HFF-Myc (cell line): ENCODE measurements around the gene SEMA6A.

Experiments
- DNase-seq: peaks from one replicate; pipeline ENCODE4 v3.0.0-alpha.2; 2011; ENCODE audit warnings: low read depth; ENCODE audit errors: extremely low read depth
- H3K4me3 ChIP-seq: replicated peaks from 2 replicates; pipeline ENCODE4 v1.5.1; 2011; ENCODE audit warnings: low read depth, mild to moderate bottlenecking, control low read depth, low read length
- TF ChIP-seq, protein P1 (sequence below): IDR thresholded peaks from 2 replicates; pipeline ENCODE4 v1.5.1; 2012; ENCODE audit warnings: mild to moderate bottlenecking, low read depth, low read length, control low read depth; ENCODE audit errors: missing control alignments

SEMA6A gene, protein sequence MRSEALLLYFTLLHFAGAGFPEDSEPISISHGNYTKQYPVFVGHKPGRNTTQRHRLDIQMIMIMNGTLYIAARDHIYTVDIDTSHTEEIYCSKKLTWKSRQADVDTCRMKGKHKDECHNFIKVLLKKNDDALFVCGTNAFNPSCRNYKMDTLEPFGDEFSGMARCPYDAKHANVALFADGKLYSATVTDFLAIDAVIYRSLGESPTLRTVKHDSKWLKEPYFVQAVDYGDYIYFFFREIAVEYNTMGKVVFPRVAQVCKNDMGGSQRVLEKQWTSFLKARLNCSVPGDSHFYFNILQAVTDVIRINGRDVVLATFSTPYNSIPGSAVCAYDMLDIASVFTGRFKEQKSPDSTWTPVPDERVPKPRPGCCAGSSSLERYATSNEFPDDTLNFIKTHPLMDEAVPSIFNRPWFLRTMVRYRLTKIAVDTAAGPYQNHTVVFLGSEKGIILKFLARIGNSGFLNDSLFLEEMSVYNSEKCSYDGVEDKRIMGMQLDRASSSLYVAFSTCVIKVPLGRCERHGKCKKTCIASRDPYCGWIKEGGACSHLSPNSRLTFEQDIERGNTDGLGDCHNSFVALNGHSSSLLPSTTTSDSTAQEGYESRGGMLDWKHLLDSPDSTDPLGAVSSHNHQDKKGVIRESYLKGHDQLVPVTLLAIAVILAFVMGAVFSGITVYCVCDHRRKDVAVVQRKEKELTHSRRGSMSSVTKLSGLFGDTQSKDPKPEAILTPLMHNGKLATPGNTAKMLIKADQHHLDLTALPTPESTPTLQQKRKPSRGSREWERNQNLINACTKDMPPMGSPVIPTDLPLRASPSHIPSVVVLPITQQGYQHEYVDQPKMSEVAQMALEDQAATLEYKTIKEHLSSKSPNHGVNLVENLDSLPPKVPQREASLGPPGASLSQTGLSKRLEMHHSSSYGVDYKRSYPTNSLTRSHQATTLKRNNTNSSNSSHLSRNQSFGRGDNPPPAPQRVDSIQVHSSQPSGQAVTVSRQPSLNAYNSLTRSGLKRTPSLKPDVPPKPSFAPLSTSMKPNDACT

DNA sequence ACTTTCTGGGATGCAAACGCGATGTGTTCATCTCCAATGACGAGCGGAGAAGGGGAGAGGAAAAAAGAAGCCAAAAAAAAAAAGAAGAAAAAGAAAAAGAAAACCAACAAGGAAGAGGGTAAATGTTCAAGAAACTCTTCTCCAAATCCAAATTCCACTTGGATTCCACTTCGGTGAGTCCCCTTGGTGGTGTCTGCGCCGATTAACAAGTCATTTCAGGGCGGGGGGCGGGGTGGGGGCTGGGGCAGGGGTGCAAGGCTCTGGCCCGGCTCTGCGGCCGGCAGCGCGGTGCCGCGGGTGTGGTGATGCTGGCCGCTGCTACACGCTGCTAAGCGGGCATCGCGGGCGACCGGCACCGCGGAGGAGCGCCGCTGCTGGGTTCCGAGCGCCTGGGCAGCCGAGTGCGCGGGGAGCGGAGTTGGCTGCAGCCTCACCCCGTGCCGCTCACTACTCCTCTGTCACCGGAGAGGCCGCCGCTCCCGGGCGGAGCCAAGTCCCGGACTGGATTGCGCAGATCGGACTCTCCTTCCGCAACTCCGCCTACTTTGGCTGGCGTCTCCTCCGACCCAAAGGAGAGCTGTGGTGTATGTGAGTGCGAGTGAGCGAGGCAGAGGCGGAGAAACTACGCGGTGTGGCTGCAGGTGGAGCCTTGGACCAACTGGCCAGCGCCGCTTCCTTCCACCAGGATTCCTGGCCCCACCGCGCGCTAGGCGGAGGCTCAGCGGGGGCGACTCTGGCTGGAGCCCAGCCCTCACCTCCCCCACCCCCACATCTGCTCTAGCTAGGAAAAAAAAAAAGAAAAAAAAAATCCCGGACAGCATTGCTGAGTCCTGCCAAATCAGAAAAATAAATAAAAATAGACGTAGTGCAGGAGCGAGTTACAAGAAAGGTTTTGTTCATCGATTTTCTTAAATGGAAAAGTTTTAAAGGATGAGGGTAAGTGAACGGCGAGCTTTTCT, at the start of gene SEMA6A:
SEMA6A (minus strand) TSS at position 457 of the 959 bp plus-strand sequence. CDS start 69,879 bp downstream, outside the sequence.
- TF ChIP-seq, protein P1, sequence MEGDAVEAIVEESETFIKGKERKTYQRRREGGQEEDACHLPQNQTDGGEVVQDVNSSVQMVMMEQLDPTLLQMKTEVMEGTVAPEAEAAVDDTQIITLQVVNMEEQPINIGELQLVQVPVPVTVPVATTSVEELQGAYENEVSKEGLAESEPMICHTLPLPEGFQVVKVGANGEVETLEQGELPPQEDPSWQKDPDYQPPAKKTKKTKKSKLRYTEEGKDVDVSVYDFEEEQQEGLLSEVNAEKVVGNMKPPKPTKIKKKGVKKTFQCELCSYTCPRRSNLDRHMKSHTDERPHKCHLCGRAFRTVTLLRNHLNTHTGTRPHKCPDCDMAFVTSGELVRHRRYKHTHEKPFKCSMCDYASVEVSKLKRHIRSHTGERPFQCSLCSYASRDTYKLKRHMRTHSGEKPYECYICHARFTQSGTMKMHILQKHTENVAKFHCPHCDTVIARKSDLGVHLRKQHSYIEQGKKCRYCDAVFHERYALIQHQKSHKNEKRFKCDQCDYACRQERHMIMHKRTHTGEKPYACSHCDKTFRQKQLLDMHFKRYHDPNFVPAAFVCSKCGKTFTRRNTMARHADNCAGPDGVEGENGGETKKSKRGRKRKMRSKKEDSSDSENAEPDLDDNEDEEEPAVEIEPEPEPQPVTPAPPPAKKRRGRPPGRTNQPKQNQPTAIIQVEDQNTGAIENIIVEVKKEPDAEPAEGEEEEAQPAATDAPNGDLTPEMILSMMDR, result no peak
- H3K4me3 ChIP-seq, result peak within 1 kb of the TSS; percentile 40
- DNase-seq, result peak; percentile 37

DNA sequence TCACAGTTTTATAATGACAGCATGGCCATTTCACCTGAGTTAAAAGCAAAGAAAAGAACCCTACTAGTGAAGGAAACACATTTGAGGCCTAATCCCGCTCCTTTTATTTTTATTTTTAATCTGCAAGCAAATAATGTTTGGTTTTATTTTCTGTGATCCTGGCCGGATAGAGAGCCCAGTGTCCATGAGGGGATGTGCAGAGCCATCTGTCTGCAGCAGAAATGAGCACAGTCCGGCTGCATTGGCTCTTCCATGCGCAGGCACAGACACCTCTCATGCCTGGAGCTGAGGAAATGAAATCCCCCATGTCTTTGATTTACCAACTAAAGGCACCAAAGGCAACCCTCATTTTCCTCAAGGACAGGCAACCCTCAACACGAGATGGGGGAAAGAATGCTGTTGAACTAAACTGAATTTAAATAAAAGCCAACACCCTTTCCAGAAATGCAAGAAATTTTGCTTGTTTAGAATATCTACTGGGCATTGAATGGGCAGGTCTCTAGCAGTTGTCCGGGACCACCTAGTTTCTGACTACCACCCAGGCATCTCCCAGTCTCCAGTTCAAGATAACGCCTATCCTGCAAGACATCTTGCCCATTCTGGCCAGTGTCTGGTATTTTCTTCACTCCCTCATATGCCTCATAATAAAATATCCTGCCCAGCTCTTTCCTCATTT, 47.9 kb upstream of the SEMA6A start:
- TF ChIP-seq, protein P1, result no peak
- DNase-seq, result no peak

DNA sequence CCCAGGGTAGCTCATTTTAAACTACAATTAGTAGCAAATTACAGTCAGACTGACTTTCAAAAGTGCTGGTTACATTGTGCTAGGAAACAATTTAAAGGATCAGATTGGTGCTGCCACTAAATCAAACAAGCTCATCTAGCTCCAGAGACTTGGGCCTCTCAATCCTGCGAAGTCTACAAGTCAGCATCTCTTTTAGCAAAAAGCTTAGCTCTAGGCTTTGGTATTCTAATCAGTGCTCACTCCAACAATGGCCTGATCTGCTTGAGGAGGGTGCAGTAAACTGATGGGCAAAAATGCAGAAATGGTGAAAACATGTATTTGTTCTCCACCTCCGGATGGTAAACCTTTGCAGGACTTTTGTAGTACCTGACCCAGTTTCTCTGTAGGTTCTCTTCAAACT, 47.0 kb upstream of the SEMA6A start:
- no peak overlapping the region for H3K4me3 ChIP-seq
- TF ChIP-seq, protein P1, result no peak
- no peak for DNase-seq

More for the DNA sequence above, 47.9 kb upstream of the SEMA6A start:
- no peak overlapping the region for H3K4me3 ChIP-seq

DNA sequence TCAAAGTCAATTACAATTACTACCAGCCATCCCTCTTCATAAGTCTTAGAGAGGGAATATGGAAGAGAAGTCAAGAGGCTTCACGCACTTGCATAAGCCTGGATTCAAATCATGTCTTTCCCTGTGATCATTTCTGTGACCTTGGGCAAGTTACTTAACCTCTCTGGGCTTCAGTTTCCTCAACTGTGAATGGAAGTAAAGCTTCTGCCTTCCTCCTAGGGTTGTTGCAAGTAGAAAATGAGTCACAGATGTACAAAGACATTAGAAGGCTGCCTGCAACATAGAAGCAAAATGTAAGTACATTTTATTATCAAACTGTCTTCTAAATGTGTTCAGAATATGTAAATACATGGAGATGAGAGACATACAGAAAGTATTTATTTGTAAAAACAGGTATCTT, 42.3 kb upstream of the SEMA6A start:
- no peak for DNase-seq
- H3K4me3 ChIP-seq, result no peak overlapping the region
- TF ChIP-seq, protein P1, result no peak

DNA sequence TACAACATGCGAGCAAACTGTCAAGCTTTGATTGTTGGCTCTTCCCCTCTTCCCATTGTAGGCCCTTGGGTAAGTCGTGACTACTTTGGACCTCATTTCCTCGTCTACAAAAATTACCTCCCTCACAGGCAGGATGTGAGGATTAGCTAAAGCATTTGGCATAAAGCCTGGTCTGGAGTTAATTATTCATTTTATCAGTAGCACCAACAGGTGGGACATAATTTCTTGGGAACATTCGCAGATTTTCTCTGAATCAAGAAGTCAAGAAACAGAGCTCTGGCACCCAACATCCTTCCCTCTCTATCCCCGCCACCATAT, 39.9 kb upstream of the SEMA6A start:
- DNase-seq, result no peak
- TF ChIP-seq, protein P1, result no peak
- H3K4me3 ChIP-seq, result no peak overlapping the region
